ENCODE measurements around the gene ACTR5.

The ACTR5 gene

GRCh38 chr20:38770546-38770945, 22.3 kb downstream of the ACTR5 start:
- DNase-seq (ENCODE audit: low spot score) = peak; percentile 66
- Histone ChIP-seq H3K27ac (ENCODE audit: poor library complexity, severe bottlenecking) (no peak overlapping the region), H3K4me1 (ENCODE audit: insufficient read depth, poor library complexity, severe bottlenecking) (no peaks in the 10 kb centered on the region), H3K9me3 (ENCODE audit: severe bottlenecking) (no peaks in the 10 kb centered on the region), H3K36me3 (ENCODE audit: low read depth) (peaks cover 93% of the 10 kb centered on the region), H3K27me3 (ENCODE audit: insufficient read depth, poor library complexity, severe bottlenecking) (no peaks in the 10 kb centered on the region), H3K4me3 (ENCODE audit: severe bottlenecking) (no peak overlapping the region)
- no peak for TF ChIP-seq CTCF (IDR thresholded peaks at IDR 0.05; ENCODE audit: poor library complexity, severe bottlenecking)
- no peak for ATAC-seq (ENCODE audit: low read depth)

GRCh38 chr20:38770970-38771369, 22.7 kb downstream of the ACTR5 start:
- TF ChIP-seq CTCF (IDR thresholded peaks at IDR 0.05; ENCODE audit: poor library complexity, severe bottlenecking) = no peak
- H3K9me3 ChIP-seq (ENCODE audit: severe bottlenecking) = no peaks in the 10 kb centered on the region
- peaks cover 91% of the 10 kb centered on the region for H3K36me3 ChIP-seq (ENCODE audit: low read depth)
- H3K27ac ChIP-seq (ENCODE audit: poor library complexity, severe bottlenecking) = no peak overlapping the region
- no peaks in the 10 kb centered on the region for H3K4me1 ChIP-seq (ENCODE audit: insufficient read depth, poor library complexity, severe bottlenecking)
- ATAC-seq (ENCODE audit: low read depth) (no peak), DNase-seq (ENCODE audit: low spot score) (peak; percentile 73)
- no peaks in the 10 kb centered on the region for H3K27me3 ChIP-seq (ENCODE audit: insufficient read depth, poor library complexity, severe bottlenecking)
- no peak overlapping the region for H3K4me3 ChIP-seq (ENCODE audit: severe bottlenecking)

- no peaks in the 10 kb centered on the region for H3K4me1 ChIP-seq (ENCODE audit: insufficient read depth, poor library complexity, severe bottlenecking)
- no peak overlapping the region for H3K27ac ChIP-seq (ENCODE audit: poor library complexity, severe bottlenecking)
- ATAC-seq (ENCODE audit: low read depth) (no peak), DNase-seq (ENCODE audit: low spot score) (peak; percentile 80)
- H3K36me3 ChIP-seq (ENCODE audit: low read depth) = peaks cover 85% of the 10 kb centered on the region
- no peaks in the 10 kb centered on the region for H3K9me3 ChIP-seq (ENCODE audit: severe bottlenecking)
- TF ChIP-seq CTCF (IDR thresholded peaks at IDR 0.05; ENCODE audit: poor library complexity, severe bottlenecking) = no peak
- no peak overlapping the region for H3K4me3 ChIP-seq (ENCODE audit: severe bottlenecking)
- H3K27me3 ChIP-seq (ENCODE audit: insufficient read depth, poor library complexity, severe bottlenecking) = no peaks in the 10 kb centered on the region
These were observed 23.4 kb downstream of the ACTR5 start for GRCh38 chr20:38771621-38772020.

GRCh38 chr20:38774167-38774566, 25.9 kb downstream of the ACTR5 start:
- TF ChIP-seq CTCF (IDR thresholded peaks at IDR 0.05; ENCODE audit: poor library complexity, severe bottlenecking) = no peak
- H3K9me3 ChIP-seq (ENCODE audit: severe bottlenecking) = no peaks in the 10 kb centered on the region
- H3K4me1 ChIP-seq (ENCODE audit: insufficient read depth, poor library complexity, severe bottlenecking) = no peaks in the 10 kb centered on the region
- no peak overlapping the region for H3K4me3 ChIP-seq (ENCODE audit: severe bottlenecking)
- DNase-seq (ENCODE audit: low spot score) = no peak
- ATAC-seq (ENCODE audit: low read depth) = no peak
- no peak overlapping the region for H3K27ac ChIP-seq (ENCODE audit: poor library complexity, severe bottlenecking)
- H3K27me3 ChIP-seq (ENCODE audit: insufficient read depth, poor library complexity, severe bottlenecking) = no peaks in the 10 kb centered on the region
- peaks cover 63% of the 10 kb centered on the region for H3K36me3 ChIP-seq (ENCODE audit: low read depth)

- DNase-seq (ENCODE audit: low spot score) (no peak), ATAC-seq (ENCODE audit: low read depth) (no peak)
- Histone ChIP-seq H3K4me1 (ENCODE audit: insufficient read depth, poor library complexity, severe bottlenecking) (peaks cover 9% of the 10 kb centered on the region), H3K36me3 (ENCODE audit: low read depth) (peaks cover 41% of the 10 kb centered on the region), H3K4me3 (ENCODE audit: severe bottlenecking) (no peak overlapping the region), H3K9me3 (ENCODE audit: severe bottlenecking) (no peaks in the 10 kb centered on the region), H3K27ac (ENCODE audit: poor library complexity, severe bottlenecking) (no peak overlapping the region), H3K27me3 (ENCODE audit: insufficient read depth, poor library complexity, severe bottlenecking) (no peaks in the 10 kb centered on the region)
- no peak for TF ChIP-seq CTCF (IDR thresholded peaks at IDR 0.05; ENCODE audit: poor library complexity, severe bottlenecking)
These were observed 28.1 kb downstream of the ACTR5 start for GRCh38 chr20:38776363-38776762.
